ENCODE measurements around the gene P4HA2.

The P4HA2 gene

GRCh38 chr5:132184588-132184987 lies 43.1 kb downstream of the P4HA2 start:
- no peak for ATAC-seq
- TF ChIP-seq ZNF8 (CRISPR knock-in tag; IDR thresholded peaks at IDR 0.05) (no peak), ZFP3 (CRISPR knock-in tag; IDR thresholded peaks at IDR 0.05) (no peak), ESRRG (CRISPR knock-in tag; IDR thresholded peaks at IDR 0.05) (no peak), CSRNP3 (CRISPR knock-in tag; IDR thresholded peaks at IDR 0.05) (no peak), TOX (CRISPR knock-in tag; IDR thresholded peaks at IDR 0.05; ENCODE audit: borderline replicate concordance) (no peak), ARNTL (CRISPR knock-in tag; IDR thresholded peaks at IDR 0.05; ENCODE audit: borderline replicate concordance, low read depth) (no peak), TCF4 (CRISPR knock-in tag; IDR thresholded peaks at IDR 0.05; ENCODE audit: borderline replicate concordance) (no peak), BACH2 (CRISPR knock-in tag; IDR thresholded peaks at IDR 0.05; ENCODE audit: borderline replicate concordance) (no peak), TSHZ2 (CRISPR knock-in tag; IDR thresholded peaks at IDR 0.05) (no peak), ZC3H10 (CRISPR knock-in tag; IDR thresholded peaks at IDR 0.05) (no peak), PATZ1 (CRISPR knock-in tag; IDR thresholded peaks at IDR 0.05; ENCODE audit: borderline replicate concordance) (no peak), ZNF565 (CRISPR knock-in tag; conservative IDR thresholded peaks at IDR 0.05; ENCODE audit: low read depth) (no peak), CSDC2 (CRISPR knock-in tag; IDR thresholded peaks at IDR 0.05) (no peak), ISL1 (CRISPR knock-in tag; IDR thresholded peaks at IDR 0.05) (no peak), GLIS3 (CRISPR knock-in tag; IDR thresholded peaks at IDR 0.05) (no peak), PPARA (CRISPR knock-in tag; IDR thresholded peaks at IDR 0.05; ENCODE audit: borderline replicate concordance) (no peak), ZFP30 (CRISPR knock-in tag; IDR thresholded peaks at IDR 0.05) (no peak)
- TF ChIP-seq, protein P1, sequence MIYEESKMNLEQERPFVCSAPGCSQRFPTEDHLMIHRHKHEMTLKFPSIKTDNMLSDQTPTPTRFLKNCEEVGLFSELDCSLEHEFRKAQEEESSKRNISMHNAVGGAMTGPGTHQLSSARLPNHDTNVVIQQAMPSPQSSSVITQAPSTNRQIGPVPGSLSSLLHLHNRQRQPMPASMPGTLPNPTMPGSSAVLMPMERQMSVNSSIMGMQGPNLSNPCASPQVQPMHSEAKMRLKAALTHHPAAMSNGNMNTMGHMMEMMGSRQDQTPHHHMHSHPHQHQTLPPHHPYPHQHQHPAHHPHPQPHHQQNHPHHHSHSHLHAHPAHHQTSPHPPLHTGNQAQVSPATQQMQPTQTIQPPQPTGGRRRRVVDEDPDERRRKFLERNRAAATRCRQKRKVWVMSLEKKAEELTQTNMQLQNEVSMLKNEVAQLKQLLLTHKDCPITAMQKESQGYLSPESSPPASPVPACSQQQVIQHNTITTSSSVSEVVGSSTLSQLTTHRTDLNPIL (CRISPR knock-in tag; IDR thresholded peaks at IDR 0.05; ENCODE audit: low read depth): no peak
- TF ChIP-seq, protein P2, sequence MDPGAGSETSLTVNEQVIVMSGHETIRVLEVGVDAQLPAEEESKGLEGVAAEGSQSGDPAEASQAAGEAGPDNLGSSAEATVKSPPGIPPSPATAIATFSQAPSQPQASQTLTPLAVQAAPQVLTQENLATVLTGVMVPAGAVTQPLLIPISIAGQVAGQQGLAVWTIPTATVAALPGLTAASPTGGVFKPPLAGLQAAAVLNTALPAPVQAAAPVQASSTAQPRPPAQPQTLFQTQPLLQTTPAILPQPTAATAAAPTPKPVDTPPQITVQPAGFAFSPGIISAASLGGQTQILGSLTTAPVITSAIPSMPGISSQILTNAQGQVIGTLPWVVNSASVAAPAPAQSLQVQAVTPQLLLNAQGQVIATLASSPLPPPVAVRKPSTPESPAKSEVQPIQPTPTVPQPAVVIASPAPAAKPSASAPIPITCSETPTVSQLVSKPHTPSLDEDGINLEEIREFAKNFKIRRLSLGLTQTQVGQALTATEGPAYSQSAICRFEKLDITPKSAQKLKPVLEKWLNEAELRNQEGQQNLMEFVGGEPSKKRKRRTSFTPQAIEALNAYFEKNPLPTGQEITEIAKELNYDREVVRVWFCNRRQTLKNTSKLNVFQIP (CRISPR knock-in tag; IDR thresholded peaks at IDR 0.05; ENCODE audit: borderline replicate concordance, low read depth): no peak

GRCh38 chr5:132183723-132184122 lies 43.9 kb downstream of the P4HA2 start:
- no peak for TF ChIP-seq BACH2 (CRISPR knock-in tag; IDR thresholded peaks at IDR 0.05; ENCODE audit: borderline replicate concordance)
- no peak for TF ChIP-seq ZFP3 (CRISPR knock-in tag; IDR thresholded peaks at IDR 0.05)
- ATAC-seq: no peak

DNA sequence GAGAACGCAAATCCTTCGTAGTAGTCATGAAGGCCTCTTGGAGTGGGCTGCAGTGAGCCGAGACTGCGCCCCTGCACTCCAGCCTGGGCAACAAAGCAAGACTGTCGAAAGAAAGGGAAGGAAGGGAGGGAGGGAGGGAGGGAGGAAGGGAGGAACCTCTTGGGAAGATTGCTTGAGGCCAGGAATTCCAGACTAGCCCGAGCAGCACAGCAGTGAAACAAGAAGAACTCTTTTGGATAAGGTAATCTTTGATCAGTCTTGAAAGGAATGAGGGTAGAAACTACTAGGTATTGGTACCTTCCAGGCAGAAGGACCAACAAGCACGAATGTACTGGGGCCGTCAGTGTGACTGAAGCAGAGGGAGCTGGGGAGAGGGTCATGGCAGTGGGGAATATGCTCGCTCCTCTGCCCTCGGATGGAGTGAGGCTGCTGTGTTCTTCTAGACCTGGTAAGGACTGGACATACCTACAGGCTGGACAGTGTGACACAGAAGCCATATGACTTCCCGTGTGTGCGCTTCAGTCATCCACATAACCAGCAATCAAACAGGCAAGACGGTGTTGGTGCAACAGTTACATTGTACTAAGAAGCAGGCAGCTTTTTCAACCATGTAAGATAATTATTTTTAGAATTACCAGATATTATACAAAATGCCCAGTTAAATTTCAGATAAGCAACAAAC lies 45.2 kb downstream of the P4HA2 start:
- TF ChIP-seq, protein P1 (CRISPR knock-in tag; IDR thresholded peaks at IDR 0.05; ENCODE audit: low read depth): no peak
- TF ChIP-seq OSR1 (CRISPR knock-in tag; IDR thresholded peaks at IDR 0.05): no peak
- TF ChIP-seq, protein P2 (CRISPR knock-in tag; IDR thresholded peaks at IDR 0.05; ENCODE audit: borderline replicate concordance, low read depth): no peak
- TF ChIP-seq TCF4 (CRISPR knock-in tag; IDR thresholded peaks at IDR 0.05; ENCODE audit: borderline replicate concordance): no peak
- no peak for TF ChIP-seq BACH2 (CRISPR knock-in tag; IDR thresholded peaks at IDR 0.05; ENCODE audit: borderline replicate concordance)
- TF ChIP-seq TOX (CRISPR knock-in tag; IDR thresholded peaks at IDR 0.05; ENCODE audit: borderline replicate concordance): no peak
- TF ChIP-seq ZFP30 (CRISPR knock-in tag; IDR thresholded peaks at IDR 0.05): no peak
- TF ChIP-seq ZNF8 (CRISPR knock-in tag; IDR thresholded peaks at IDR 0.05): no peak
- TF ChIP-seq CSRNP3 (CRISPR knock-in tag; IDR thresholded peaks at IDR 0.05): no peak
- no peak for TF ChIP-seq CSDC2 (CRISPR knock-in tag; IDR thresholded peaks at IDR 0.05)
- no peak for TF ChIP-seq ESRRG (CRISPR knock-in tag; IDR thresholded peaks at IDR 0.05)
- no peak for ATAC-seq

All from SK-N-SH treated with all-trans-retinoic acid at 6 μM for 48 hours (cell line).